GM12878 (cell line): ENCODE measurements around the gene CYP51A1.

Source experiments
- DPF2 ChIP-seq: fragments of 450-650 bp; IDR thresholded peaks from 2 replicates; pipeline ENCODE4 v1.6.1; 2017; ENCODE audit warnings: mild to moderate bottlenecking
- POLR2A ChIP-seq: IDR thresholded peaks from 2 replicates; pipeline ENCODE4 v1.6.1; 2011; ENCODE audit warnings: low read depth, mild to moderate bottlenecking, low read length
- YBX1 ChIP-seq: fragments of 450-650 bp; IDR thresholded peaks from 2 replicates; pipeline ENCODE4 v1.6.1; 2016; ENCODE audit warnings: antibody characterized with exemption
- TF ChIP-seq, protein P1 (sequence below), 3 experiments: IDR thresholded peaks in 2 of 3; conservative IDR thresholded peaks in 1 of 3; 2 replicates each; pipeline ENCODE4 v1.5.1; 2011; ENCODE audit warnings: low read depth in 3 of 3, low read length in 3 of 3, mild to moderate bottlenecking in 3 of 3, control low read depth in 2 of 3, moderate library complexity in 2 of 3, inconsistent platforms in 1 of 3, mixed read lengths in 1 of 3; ENCODE audit not compliant: control insufficient read depth in 2 of 3, insufficient read depth in 1 of 3; ENCODE audit errors: extremely low read depth in 1 of 3
- TF ChIP-seq, protein P2 (sequence below): IDR thresholded peaks from 2 replicates; pipeline ENCODE4 v1.6.1; 2012; ENCODE audit warnings: mild to moderate bottlenecking, low read depth, low read length

DNA sequence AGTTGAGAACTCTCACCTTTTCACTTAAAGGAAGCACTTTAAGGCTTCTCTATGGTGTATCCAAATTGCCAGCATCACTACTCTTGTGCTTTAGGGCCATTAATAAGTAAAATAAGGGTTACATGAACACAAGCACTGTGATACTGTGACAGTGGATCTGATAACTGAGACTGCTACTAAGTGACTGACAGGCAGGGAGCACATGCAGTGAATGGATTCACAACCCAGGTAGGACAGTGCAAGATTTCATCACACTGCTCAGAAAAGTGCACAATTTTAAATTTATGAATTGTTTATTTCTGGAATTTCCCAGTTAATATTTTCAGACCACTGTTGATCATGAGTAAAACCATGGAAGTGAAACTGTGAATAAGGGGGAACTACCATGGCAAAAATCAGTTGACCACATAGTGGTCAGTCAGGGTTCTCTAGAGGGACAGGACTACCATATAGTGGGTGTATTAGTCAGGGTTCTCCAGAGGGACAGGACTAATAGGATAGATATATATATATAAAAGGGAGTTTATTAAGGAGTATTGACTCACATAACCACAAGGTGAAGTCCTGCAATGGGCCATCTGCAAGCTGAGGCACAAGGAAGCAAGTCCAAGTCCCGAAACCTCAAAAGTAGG, 20.9 kb upstream of the CYP51A1 start:
- TF ChIP-seq, protein P1, sequence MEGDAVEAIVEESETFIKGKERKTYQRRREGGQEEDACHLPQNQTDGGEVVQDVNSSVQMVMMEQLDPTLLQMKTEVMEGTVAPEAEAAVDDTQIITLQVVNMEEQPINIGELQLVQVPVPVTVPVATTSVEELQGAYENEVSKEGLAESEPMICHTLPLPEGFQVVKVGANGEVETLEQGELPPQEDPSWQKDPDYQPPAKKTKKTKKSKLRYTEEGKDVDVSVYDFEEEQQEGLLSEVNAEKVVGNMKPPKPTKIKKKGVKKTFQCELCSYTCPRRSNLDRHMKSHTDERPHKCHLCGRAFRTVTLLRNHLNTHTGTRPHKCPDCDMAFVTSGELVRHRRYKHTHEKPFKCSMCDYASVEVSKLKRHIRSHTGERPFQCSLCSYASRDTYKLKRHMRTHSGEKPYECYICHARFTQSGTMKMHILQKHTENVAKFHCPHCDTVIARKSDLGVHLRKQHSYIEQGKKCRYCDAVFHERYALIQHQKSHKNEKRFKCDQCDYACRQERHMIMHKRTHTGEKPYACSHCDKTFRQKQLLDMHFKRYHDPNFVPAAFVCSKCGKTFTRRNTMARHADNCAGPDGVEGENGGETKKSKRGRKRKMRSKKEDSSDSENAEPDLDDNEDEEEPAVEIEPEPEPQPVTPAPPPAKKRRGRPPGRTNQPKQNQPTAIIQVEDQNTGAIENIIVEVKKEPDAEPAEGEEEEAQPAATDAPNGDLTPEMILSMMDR (IDR thresholded peaks at IDR 0.05 in 2 of 3, conservative IDR thresholded peaks at IDR 0.05 in 1 of 3; ENCODE audit: control insufficient read depth in 2 of 3, extremely low read depth in 1 of 3, insufficient read depth in 1 of 3, low read depth in 3 of 3, low read length in 3 of 3) = no peak
- TF ChIP-seq YBX1 (no peak), DPF2 (no peak), POLR2A (no peak)
- TF ChIP-seq, protein P2, sequence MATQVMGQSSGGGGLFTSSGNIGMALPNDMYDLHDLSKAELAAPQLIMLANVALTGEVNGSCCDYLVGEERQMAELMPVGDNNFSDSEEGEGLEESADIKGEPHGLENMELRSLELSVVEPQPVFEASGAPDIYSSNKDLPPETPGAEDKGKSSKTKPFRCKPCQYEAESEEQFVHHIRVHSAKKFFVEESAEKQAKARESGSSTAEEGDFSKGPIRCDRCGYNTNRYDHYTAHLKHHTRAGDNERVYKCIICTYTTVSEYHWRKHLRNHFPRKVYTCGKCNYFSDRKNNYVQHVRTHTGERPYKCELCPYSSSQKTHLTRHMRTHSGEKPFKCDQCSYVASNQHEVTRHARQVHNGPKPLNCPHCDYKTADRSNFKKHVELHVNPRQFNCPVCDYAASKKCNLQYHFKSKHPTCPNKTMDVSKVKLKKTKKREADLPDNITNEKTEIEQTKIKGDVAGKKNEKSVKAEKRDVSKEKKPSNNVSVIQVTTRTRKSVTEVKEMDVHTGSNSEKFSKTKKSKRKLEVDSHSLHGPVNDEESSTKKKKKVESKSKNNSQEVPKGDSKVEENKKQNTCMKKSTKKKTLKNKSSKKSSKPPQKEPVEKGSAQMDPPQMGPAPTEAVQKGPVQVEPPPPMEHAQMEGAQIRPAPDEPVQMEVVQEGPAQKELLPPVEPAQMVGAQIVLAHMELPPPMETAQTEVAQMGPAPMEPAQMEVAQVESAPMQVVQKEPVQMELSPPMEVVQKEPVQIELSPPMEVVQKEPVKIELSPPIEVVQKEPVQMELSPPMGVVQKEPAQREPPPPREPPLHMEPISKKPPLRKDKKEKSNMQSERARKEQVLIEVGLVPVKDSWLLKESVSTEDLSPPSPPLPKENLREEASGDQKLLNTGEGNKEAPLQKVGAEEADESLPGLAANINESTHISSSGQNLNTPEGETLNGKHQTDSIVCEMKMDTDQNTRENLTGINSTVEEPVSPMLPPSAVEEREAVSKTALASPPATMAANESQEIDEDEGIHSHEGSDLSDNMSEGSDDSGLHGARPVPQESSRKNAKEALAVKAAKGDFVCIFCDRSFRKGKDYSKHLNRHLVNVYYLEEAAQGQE = no peak
